ENCODE results near the gene DAGLB. TPM values are rescaled to one million over a fixed set of nuclear protein-coding genes. Genes with fewer than 3 reads are reported as not detected.

DAGLB gene
- total and polyA plus RNA-seq, 10 of the 15 experiments (the other 5 are each of a cell fraction or from before 2014, with no cell fraction given) = 1.2 to 13.3 (median 10.1) TPM

DNA sequence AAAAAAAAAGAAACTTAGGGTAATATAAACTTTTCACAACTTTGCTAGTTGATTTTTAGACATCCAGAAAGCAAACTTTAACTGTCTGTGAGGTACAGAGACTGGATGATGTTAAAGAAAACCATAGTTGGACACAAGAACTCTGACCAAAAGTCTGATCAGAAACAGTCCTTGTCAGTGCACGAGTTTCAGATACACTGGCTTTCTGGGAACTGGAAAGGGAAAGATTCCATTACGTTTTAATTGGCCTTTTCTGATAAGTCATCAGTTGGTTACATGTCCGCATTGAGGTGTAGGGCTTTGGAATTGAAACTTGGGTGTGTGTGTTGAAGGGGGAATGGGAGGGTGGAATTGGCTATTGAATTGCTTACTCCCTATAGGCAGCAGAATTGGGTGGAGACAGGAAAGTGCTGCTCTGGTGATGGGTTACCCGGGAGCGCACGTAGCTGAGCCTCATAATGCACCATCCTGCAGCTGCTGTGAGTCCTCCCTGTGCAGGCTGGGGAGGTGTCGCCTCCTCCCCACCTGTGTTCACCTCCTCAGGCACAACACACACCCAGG lies 59.9 kb downstream of the DAGLB start:
- H3K27ac ChIP-seq (ENCODE audit: control insufficient read depth, insufficient read depth) = no peak overlapping the region
- H3K4me1 ChIP-seq (ENCODE audit: control insufficient read depth, insufficient read depth, low read length) = peaks cover 9% of the 10 kb centered on the region
- H2AFZ ChIP-seq (ENCODE audit: control insufficient read depth, low read depth, low read length) = no peak overlapping the region
- peaks cover 8 to 26% of the 10 kb centered on the region in 2 experiments for H3K36me3 ChIP-seq (ENCODE audit: control insufficient read depth in 2 of 2, insufficient read depth in 2 of 2, low read length in 1 of 2)
- H4K20me1 ChIP-seq (ENCODE audit: control insufficient read depth, insufficient read depth) = peaks cover 8% of the 10 kb centered on the region
- ChIA-PET CTCF (no interaction called here), POLR2A (interaction anchor here (0.7 kb wide), 1 partner anchor 12 kb away, joined by 4 read pairs; no protein-coding TSS in a partner anchor), SMC1A (ENCODE audit: uncharacterized antibody, unreplicated experiment) (no interaction called here), RAD21 (ENCODE audit: unreplicated experiment) (no interaction called here)
- H3K4me3 ChIP-seq = no peak overlapping the region
- H3K9me3 ChIP-seq (replicated peaks; ENCODE audit: control insufficient read depth, insufficient read depth, low read length) = no peaks in the 10 kb centered on the region
- WGBS (ENCODE audit: insufficient coverage, insufficient replicate concordance, low lambda C conversion rate, missing lambda C conversion rate) = 94% methylated on average over 7 of the region's 7 CpGs
- intact Hi-C loops (cut with micrococcal nuclease; ENCODE audit: unreplicated experiment) = no loop called here
- H3K4me2 ChIP-seq (ENCODE audit: control insufficient read depth, insufficient read depth) = no peak overlapping the region
- no peak for FAIRE-seq
- DNase-seq (ENCODE audit: low read depth, low spot score) = no peak
- H3K9ac ChIP-seq (ENCODE audit: control insufficient read depth, insufficient read depth, low read length) = no peak overlapping the region
- in situ Hi-C loops (cut with MboI) = no loop called here
- BruUV-seq (replicated peaks) = TSS peak; percentile 29
- no peaks in the 10 kb centered on the region for H3K27me3 ChIP-seq (replicated peaks in 1 of 2; ENCODE audit: control insufficient read depth in 2 of 2, insufficient read depth in 2 of 2, low read length in 1 of 2)
- peaks cover 60% of the 10 kb centered on the region for H3K79me2 ChIP-seq (ENCODE audit: control insufficient read depth, insufficient read depth, low read length)
- ATAC-seq = no peak
- TF ChIP-seq CBFB (IDR thresholded peaks at IDR 0.05; ENCODE audit: low read depth) (no peak), ATF2 (IDR thresholded peaks at IDR 0.05; ENCODE audit: low read length) (no peak), MTA2 (IDR thresholded peaks at IDR 0.05; ENCODE audit: low read depth) (no peak), STAT3 (IDR thresholded peaks at IDR 0.05; ENCODE audit: low read depth, low read length) (no peak), E2F4 (IDR thresholded peaks at IDR 0.05; ENCODE audit: low read depth, low read length) (no peak), HDAC6 (IDR thresholded peaks at IDR 0.05; ENCODE audit: unreplicated experiment) (no peak), SKIL (IDR thresholded peaks at IDR 0.05; ENCODE audit: low read depth, poor library complexity, severe bottlenecking) (no peak)
- TF ChIP-seq, protein P1, sequence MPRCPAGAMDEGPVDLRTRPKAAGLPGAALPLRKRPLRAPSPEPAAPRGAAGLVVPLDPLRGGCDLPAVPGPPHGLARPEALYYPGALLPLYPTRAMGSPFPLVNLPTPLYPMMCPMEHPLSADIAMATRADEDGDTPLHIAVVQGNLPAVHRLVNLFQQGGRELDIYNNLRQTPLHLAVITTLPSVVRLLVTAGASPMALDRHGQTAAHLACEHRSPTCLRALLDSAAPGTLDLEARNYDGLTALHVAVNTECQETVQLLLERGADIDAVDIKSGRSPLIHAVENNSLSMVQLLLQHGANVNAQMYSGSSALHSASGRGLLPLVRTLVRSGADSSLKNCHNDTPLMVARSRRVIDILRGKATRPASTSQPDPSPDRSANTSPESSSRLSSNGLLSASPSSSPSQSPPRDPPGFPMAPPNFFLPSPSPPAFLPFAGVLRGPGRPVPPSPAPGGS (IDR thresholded peaks at IDR 0.05; ENCODE audit: borderline replicate concordance, insufficient read depth, low read depth, low read length, poor library complexity, severe bottlenecking) = no peak
- TF ChIP-seq, protein P2, sequence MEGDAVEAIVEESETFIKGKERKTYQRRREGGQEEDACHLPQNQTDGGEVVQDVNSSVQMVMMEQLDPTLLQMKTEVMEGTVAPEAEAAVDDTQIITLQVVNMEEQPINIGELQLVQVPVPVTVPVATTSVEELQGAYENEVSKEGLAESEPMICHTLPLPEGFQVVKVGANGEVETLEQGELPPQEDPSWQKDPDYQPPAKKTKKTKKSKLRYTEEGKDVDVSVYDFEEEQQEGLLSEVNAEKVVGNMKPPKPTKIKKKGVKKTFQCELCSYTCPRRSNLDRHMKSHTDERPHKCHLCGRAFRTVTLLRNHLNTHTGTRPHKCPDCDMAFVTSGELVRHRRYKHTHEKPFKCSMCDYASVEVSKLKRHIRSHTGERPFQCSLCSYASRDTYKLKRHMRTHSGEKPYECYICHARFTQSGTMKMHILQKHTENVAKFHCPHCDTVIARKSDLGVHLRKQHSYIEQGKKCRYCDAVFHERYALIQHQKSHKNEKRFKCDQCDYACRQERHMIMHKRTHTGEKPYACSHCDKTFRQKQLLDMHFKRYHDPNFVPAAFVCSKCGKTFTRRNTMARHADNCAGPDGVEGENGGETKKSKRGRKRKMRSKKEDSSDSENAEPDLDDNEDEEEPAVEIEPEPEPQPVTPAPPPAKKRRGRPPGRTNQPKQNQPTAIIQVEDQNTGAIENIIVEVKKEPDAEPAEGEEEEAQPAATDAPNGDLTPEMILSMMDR (IDR thresholded peaks at IDR 0.05 in 2 of 3, conservative IDR thresholded peaks at IDR 0.05 in 1 of 3; ENCODE audit: control insufficient read depth in 2 of 3, extremely low read depth in 1 of 3, insufficient read depth in 1 of 3, low read depth in 3 of 3, low read length in 3 of 3) = no peak
- TF ChIP-seq, protein P3, sequence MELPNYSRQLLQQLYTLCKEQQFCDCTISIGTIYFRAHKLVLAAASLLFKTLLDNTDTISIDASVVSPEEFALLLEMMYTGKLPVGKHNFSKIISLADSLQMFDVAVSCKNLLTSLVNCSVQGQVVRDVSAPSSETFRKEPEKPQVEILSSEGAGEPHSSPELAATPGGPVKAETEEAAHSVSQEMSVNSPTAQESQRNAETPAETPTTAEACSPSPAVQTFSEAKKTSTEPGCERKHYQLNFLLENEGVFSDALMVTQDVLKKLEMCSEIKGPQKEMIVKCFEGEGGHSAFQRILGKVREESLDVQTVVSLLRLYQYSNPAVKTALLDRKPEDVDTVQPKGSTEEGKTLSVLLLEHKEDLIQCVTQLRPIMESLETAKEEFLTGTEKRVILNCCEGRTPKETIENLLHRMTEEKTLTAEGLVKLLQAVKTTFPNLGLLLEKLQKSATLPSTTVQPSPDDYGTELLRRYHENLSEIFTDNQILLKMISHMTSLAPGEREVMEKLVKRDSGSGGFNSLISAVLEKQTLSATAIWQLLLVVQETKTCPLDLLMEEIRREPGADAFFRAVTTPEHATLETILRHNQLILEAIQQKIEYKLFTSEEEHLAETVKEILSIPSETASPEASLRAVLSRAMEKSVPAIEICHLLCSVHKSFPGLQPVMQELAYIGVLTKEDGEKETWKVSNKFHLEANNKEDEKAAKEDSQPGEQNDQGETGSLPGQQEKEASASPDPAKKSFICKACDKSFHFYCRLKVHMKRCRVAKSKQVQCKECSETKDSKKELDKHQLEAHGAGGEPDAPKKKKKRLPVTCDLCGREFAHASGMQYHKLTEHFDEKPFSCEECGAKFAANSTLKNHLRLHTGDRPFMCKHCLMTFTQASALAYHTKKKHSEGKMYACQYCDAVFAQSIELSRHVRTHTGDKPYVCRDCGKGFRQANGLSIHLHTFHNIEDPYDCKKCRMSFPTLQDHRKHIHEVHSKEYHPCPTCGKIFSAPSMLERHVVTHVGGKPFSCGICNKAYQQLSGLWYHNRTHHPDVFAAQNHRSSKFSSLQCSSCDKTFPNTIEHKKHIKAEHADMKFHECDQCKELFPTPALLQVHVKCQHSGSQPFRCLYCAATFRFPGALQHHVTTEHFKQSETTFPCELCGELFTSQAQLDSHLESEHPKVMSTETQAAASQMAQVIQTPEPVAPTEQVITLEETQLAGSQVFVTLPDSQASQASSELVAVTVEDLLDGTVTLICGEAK (IDR thresholded peaks at IDR 0.05; ENCODE audit: borderline replicate concordance) = no peak
